ENCODE measurements around the gene PSD.

The PSD gene

DNA sequence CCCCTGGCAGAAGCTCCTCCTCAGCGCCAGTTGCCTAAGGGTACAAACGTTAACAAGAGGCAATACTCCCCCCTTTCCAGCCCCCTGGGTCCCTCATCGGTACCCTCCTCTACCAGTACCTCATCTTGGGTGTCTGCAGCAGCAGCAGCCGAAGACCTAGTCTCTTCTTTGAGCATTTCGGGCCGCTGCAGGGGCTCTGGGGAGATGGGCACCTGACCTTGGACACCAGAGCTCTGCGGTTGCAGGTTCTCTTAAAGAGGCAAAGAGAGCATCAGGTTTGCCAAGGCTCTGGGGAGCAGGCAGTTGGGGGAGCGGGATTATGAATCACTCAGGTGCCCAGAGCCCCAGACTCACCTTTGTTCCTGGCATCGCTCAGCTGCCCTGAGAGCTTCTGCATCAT, 5.6 kb upstream of the PSD start:
- DNase-seq (ENCODE audit: low read depth) = no peak
- TF ChIP-seq, protein P1, sequence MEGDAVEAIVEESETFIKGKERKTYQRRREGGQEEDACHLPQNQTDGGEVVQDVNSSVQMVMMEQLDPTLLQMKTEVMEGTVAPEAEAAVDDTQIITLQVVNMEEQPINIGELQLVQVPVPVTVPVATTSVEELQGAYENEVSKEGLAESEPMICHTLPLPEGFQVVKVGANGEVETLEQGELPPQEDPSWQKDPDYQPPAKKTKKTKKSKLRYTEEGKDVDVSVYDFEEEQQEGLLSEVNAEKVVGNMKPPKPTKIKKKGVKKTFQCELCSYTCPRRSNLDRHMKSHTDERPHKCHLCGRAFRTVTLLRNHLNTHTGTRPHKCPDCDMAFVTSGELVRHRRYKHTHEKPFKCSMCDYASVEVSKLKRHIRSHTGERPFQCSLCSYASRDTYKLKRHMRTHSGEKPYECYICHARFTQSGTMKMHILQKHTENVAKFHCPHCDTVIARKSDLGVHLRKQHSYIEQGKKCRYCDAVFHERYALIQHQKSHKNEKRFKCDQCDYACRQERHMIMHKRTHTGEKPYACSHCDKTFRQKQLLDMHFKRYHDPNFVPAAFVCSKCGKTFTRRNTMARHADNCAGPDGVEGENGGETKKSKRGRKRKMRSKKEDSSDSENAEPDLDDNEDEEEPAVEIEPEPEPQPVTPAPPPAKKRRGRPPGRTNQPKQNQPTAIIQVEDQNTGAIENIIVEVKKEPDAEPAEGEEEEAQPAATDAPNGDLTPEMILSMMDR (conservative IDR thresholded peaks at IDR 0.05; ENCODE audit: low read length) = no peak
- H3K4me3 ChIP-seq (ENCODE audit: low read length) = no peak overlapping the region

DNA sequence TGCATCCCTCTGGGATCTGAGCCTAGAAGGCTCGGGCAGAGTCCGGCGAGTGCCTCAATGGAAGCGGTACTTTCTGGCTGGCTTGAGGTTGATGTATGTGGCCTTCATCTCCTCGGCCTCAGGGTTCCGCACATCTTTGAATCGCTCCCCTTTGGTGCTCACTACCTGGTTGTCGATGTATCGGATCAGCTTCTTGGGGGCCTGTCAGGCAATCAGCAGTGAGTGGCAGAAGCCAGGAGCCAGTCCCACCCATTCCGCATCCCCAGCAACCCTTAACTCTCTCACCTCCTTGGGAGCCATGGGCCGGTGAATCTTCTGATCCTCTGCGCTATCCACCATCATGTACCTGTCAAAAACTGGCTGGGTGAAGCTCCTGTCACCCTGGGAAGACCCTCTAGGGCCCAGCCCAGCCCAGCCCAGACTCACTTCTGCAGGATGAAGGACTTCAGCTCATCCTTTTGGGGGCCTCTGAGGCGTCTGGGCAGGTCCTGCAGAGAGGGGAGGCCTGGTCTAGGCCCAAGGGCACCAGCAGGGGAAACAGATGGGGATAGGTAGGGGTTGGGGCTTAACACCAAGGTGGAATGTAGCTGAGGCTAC, 4.9 kb upstream of the PSD start:
- TF ChIP-seq, protein P1 (conservative IDR thresholded peaks at IDR 0.05; ENCODE audit: low read length) = no peak

DNA sequence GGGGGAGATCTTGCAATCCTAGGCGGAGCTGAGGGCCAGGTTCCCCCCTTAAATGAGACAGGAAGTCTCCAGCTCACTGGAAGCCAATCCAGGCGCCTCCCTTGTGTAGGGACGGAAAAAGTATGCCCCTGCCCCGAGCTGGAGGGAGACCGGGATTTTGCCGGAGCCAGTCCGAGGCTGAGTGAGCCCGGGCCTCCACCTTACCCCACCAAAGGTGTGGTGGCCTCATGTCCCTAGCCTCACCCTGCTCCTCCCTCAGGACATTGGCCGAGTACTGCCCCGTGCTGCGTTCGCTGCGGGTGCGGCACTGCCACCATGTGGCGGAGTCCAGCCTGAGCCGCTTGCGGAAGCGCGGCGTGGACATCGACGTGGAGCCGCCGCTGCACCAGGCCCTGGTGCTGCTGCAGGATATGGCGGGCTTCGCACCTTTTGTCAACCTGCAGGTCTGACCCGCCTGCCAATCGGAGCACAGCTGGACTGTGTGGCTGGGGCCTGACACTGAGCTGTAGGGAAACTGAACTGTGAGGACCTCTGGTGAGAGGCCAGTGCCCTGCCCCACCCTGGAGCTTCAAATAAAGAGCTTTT, 4.1 kb upstream of the PSD start:
- TF ChIP-seq, protein P1 (conservative IDR thresholded peaks at IDR 0.05; ENCODE audit: low read length) = peak; percentile 73
- peak; percentile 65 for DNase-seq (ENCODE audit: low read depth)
- H3K4me3 ChIP-seq (ENCODE audit: low read length) = peak overlapping the region; percentile 89

More for the DNA sequence above, 4.9 kb upstream of the PSD start:
- DNase-seq (ENCODE audit: low read depth) = no peak
- no peak overlapping the region for H3K4me3 ChIP-seq (ENCODE audit: low read length)

DNA sequence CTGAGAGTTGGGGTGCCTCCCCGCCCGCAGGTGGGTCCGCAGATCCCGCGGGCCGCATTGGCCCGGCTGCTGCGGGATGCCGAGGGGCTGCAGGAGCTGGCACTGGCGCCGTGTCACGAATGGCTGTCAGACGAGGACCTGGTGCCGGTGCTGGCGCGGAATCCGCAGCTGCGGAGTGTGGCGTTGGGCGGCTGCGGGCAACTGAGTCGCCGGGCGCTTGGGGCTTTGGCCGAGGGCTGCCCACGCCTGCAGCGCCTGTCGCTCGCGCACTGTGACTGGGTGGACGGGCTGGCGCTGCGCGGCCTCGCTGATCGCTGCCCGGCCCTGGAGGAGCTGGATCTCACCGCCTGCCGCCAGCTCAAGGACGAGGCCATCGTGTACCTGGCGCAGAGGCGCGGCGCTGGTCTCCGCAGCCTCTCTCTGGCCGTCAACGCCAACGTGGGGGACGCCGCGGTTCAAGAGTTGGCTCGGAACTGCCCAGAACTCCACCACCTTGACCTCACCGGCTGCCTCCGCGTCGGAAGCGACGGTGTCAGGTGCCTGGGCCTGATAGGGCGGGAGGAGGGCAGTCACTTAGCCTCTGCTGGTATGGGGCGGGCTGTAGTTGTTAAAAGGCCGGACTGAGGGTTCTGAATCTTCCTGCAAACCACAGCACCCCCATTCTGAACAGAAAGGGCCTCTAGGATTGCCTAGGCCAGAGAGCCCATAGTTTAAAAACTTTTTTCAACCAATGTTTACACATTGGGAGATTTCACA, 3.4 kb upstream of the PSD start:
- TF ChIP-seq, protein P1 (conservative IDR thresholded peaks at IDR 0.05; ENCODE audit: low read length) = no peak
- peak overlapping the region; percentile 89 for H3K4me3 ChIP-seq (ENCODE audit: low read length)
- no peak for DNase-seq (ENCODE audit: low read depth)

DNA sequence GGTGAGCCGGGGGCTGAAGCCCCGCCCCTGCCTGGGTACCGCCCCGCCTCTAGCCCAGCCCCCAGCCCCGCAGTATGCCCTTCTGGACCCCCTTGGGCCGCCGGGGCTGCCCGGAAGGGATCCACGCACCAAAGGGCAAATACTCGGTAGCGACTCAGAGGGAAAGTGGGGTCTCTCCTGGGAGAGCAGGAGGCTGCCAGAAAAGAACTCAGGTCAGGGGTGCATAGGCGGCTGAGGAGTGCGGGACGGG, 2.8 kb upstream of the PSD start:
- peak overlapping the region; percentile 89 for H3K4me3 ChIP-seq (ENCODE audit: low read length)
- TF ChIP-seq, protein P1 (conservative IDR thresholded peaks at IDR 0.05; ENCODE audit: low read length) = no peak
- DNase-seq (ENCODE audit: low read depth) = no peak

DNA sequence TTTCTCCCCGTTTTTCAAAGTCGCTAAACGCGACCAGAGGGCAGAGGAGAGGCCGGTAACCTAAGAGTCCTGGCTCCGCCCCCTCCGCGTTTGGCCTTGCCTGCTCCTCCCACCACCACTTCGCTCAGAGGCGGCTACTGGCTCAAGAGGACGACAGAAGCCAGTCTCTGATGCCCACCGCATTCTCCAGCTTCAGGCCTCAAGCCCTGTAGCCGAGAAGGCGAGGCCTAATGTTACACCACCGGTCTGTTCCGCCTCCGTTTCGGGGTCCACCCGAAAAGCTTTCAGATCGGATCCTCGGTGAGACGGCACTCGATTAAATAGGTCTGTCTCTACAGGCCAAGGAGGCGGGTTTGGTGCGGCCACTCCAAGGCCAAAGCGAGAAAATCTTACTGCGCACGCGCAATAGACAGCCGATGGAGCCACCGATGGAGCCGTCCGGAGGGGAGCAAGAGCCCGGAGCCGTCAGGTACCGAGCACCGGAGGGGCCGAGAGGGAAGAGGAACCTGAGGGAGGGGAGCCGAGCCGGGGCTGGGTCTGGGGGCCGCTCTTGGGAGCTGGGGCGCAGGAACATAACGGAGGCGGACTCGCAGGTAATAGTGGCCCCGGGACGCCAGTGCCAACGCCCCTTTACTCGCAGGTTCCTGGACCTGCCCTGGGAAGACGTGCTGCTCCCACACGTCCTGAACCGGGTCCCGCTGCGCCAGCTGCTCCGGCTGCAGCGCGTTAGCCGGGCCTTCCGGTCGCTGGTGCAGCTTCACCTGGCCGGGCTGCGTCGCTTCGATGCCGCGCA, 2.3 kb upstream of the PSD start, which contains the start of gene FBXL15:
FBXL15 (plus strand) TSS at position 123 of the 793 bp plus-strand sequence; CDS start at position 417, 294 bp downstream.
- H3K4me3 ChIP-seq (ENCODE audit: low read length) = peak within 1 kb of the TSS; percentile 89
- TF ChIP-seq, protein P1 (conservative IDR thresholded peaks at IDR 0.05; ENCODE audit: low read length) = no peak; the same call in 1 of the 2 replicates
- peak; percentile 96 for DNase-seq (ENCODE audit: low read depth)
